HEK293 (cell line): ENCODE measurements around the gene CLCN7.

Source experiments
- CTCF ChIA-PET: fragments of 350-600 bp; formaldehyde crosslinking; extraction: SDS; loops from one replicate; lab custom pipeline; 2021; ENCODE audit warnings: antibody characterized with exemption; lab: Yijun Ruan, JAX
- POLR2A ChIA-PET: fragments of 300-600 bp; formaldehyde crosslinking; extraction: SDS; loops from one replicate; lab custom pipeline; 2020; ENCODE audit warnings: antibody characterized with exemption, inconsistent platforms; lab: Yijun Ruan, JAX
- H3K27ac ChIP-seq: fragments of 200-500 bp; sonication (Bioruptor generic); 2 replicates; pipeline ENCODE4 v1.5.1; 2014; ENCODE audit warnings: low read depth, low read length, control low read depth, inconsistent platforms; ENCODE audit errors: extremely low read depth
- H3K36me3 ChIP-seq, 2 experiments: fragments of 200-500 bp in 1 of 2; sonication (Bioruptor generic) in 1 of 2; 1 replicate in 1 of 2; 2 replicates in 1 of 2; pipeline ENCODE4 v1.5.1; 2014 to 2017; ENCODE audit warnings: inconsistent platforms in 2 of 2, low read length in 2 of 2; ENCODE audit not compliant: control insufficient read depth in 2 of 2, insufficient read depth in 1 of 2
- H3K4me1 ChIP-seq: fragments of 200-500 bp; sonication (Bioruptor generic); 2 replicates; pipeline ENCODE4 v1.5.1; 2014; ENCODE audit warnings: mild to moderate bottlenecking, low read length, inconsistent platforms; ENCODE audit not compliant: control insufficient read depth, insufficient read depth
- H3K4me3 ChIP-seq: 2 replicates; pipeline ENCODE4 v1.5.1; 2011; ENCODE audit warnings: low read depth, mild to moderate bottlenecking, control low read depth, low read length, moderate library complexity
- H3K9me3 ChIP-seq: fragments of 200-500 bp; sonication (Bioruptor generic); 2 replicates; pipeline ENCODE4 v1.5.1; 2014; ENCODE audit warnings: low read depth, low read length, inconsistent platforms; ENCODE audit not compliant: control insufficient read depth, insufficient read depth
- AEBP2 ChIP-seq: fragments of 450-650 bp; formaldehyde crosslinking; IDR thresholded peaks from 2 replicates; pipeline ENCODE4 v1.5.1; 2016; ENCODE audit warnings: missing biosample characterization, missing genetic modification characterization, borderline replicate concordance
- GLIS2 ChIP-seq: fragments of 450-650 bp; formaldehyde crosslinking; IDR thresholded peaks from 2 replicates; pipeline ENCODE4 v1.5.1; 2016; ENCODE audit warnings: missing biosample characterization, missing genetic modification characterization
- HOXA7 ChIP-seq: sonication (generic); formaldehyde crosslinking; IDR thresholded peaks from 2 replicates; pipeline ENCODE4 v1.8.1; 2022; ENCODE audit warnings: missing genetic modification reagents, borderline replicate concordance
- INSM2 ChIP-seq: fragments of 450-650 bp; formaldehyde crosslinking; IDR thresholded peaks from 2 replicates; pipeline ENCODE4 v1.5.1; 2016; ENCODE audit warnings: missing biosample characterization, missing genetic modification characterization
- KLF16 ChIP-seq: fragments of 450-650 bp; formaldehyde crosslinking; IDR thresholded peaks from 2 replicates; pipeline ENCODE4 v1.5.1; 2017; ENCODE audit warnings: missing biosample characterization, missing genetic modification characterization
- KLF9 ChIP-seq: fragments of 450-650 bp; formaldehyde crosslinking; IDR thresholded peaks from 2 replicates; pipeline ENCODE4 v1.5.1; 2016; ENCODE audit warnings: missing biosample characterization, missing genetic modification characterization, low read depth
- PRDM6 ChIP-seq: fragments of 450-650 bp; formaldehyde crosslinking; IDR thresholded peaks from 2 replicates; pipeline ENCODE4 v1.5.1; 2017; ENCODE audit warnings: missing biosample characterization, missing genetic modification characterization
- REPIN1 ChIP-seq: fragments of 450-650 bp; formaldehyde crosslinking; IDR thresholded peaks from 2 replicates; pipeline ENCODE4 v1.5.1; 2017; ENCODE audit warnings: missing biosample characterization, missing genetic modification characterization, low read depth
- SETDB1 ChIP-seq: IDR thresholded peaks from one replicate; pipeline ENCODE4 v1.6.1; 2017; ENCODE audit warnings: mild to moderate bottlenecking, low read length, moderate library complexity, mixed read lengths; ENCODE audit not compliant: insufficient read length
- ZBTB21 ChIP-seq: fragments of 450-650 bp; formaldehyde crosslinking; IDR thresholded peaks from 2 replicates; pipeline ENCODE4 v1.5.1; 2017; ENCODE audit warnings: missing biosample characterization, missing genetic modification characterization
- ZBTB8A ChIP-seq: fragments of 450-650 bp; formaldehyde crosslinking; IDR thresholded peaks from 2 replicates; pipeline ENCODE4 v1.5.1; 2016; ENCODE audit warnings: missing biosample characterization, missing genetic modification characterization
- ZFP41 ChIP-seq: fragments of 450-650 bp; formaldehyde crosslinking; IDR thresholded peaks from 2 replicates; pipeline ENCODE4 v1.5.1; 2016; ENCODE audit warnings: missing biosample characterization, missing genetic modification characterization, borderline replicate concordance
- ZNF175 ChIP-seq: fragments of 450-650 bp; formaldehyde crosslinking; IDR thresholded peaks from 2 replicates; pipeline ENCODE4 v1.5.1; 2016; ENCODE audit warnings: missing biosample characterization, missing genetic modification characterization
- ZNF211 ChIP-seq: fragments of 450-650 bp; formaldehyde crosslinking; IDR thresholded peaks from 2 replicates; pipeline ENCODE4 v1.5.1; 2016; ENCODE audit warnings: low read depth, missing biosample characterization, missing genetic modification characterization
- ZNF23 ChIP-seq: fragments of 450-650 bp; formaldehyde crosslinking; IDR thresholded peaks from 2 replicates; pipeline ENCODE4 v1.5.1; 2016; ENCODE audit warnings: missing biosample characterization, missing genetic modification characterization, borderline replicate concordance
- ZNF248 ChIP-seq: fragments of 450-650 bp; formaldehyde crosslinking; IDR thresholded peaks from 2 replicates; pipeline ENCODE4 v1.5.1; 2017; ENCODE audit warnings: missing biosample characterization, missing genetic modification characterization
- ZNF324 ChIP-seq: fragments of 450-650 bp; formaldehyde crosslinking; IDR thresholded peaks from 2 replicates; pipeline ENCODE4 v1.5.1; 2016; ENCODE audit warnings: missing biosample characterization, missing genetic modification characterization
- ZNF362 ChIP-seq: fragments of 450-650 bp; formaldehyde crosslinking; IDR thresholded peaks from 2 replicates; pipeline ENCODE4 v1.5.1; 2016; ENCODE audit warnings: missing biosample characterization, missing genetic modification characterization
- ZNF394 ChIP-seq: fragments of 450-650 bp; formaldehyde crosslinking; IDR thresholded peaks from 2 replicates; pipeline ENCODE4 v1.5.1; 2016; ENCODE audit warnings: missing biosample characterization, missing genetic modification characterization, mild to moderate bottlenecking, moderate library complexity, borderline replicate concordance
- ZNF48 ChIP-seq: fragments of 450-650 bp; formaldehyde crosslinking; IDR thresholded peaks from 2 replicates; pipeline ENCODE4 v1.5.1; 2016; ENCODE audit warnings: missing biosample characterization, missing genetic modification characterization
- ZNF488 ChIP-seq: fragments of 450-650 bp; formaldehyde crosslinking; IDR thresholded peaks from 2 replicates; pipeline ENCODE4 v1.5.1; 2016; ENCODE audit warnings: missing biosample characterization, missing genetic modification characterization
- ZNF623 ChIP-seq: fragments of 450-650 bp; formaldehyde crosslinking; IDR thresholded peaks from 2 replicates; pipeline ENCODE4 v1.5.1; 2016; ENCODE audit warnings: missing biosample characterization, missing genetic modification characterization
- ZNF624 ChIP-seq: fragments of 450-650 bp; formaldehyde crosslinking; IDR thresholded peaks from 2 replicates; pipeline ENCODE4 v1.5.1; 2017; ENCODE audit warnings: missing biosample characterization, missing genetic modification characterization
- ZNF76 ChIP-seq: fragments of 450-650 bp; formaldehyde crosslinking; IDR thresholded peaks from 2 replicates; pipeline ENCODE4; 2016; ENCODE audit warnings: low read depth, missing biosample characterization, missing genetic modification characterization, borderline replicate concordance
- TF ChIP-seq, protein P1 (sequence below): fragments of 450-650 bp; formaldehyde crosslinking; IDR thresholded peaks from 2 replicates; pipeline ENCODE4 v1.5.1; 2016; ENCODE audit warnings: missing biosample characterization, missing genetic modification characterization, low read depth

Gene CLCN7

DNA sequence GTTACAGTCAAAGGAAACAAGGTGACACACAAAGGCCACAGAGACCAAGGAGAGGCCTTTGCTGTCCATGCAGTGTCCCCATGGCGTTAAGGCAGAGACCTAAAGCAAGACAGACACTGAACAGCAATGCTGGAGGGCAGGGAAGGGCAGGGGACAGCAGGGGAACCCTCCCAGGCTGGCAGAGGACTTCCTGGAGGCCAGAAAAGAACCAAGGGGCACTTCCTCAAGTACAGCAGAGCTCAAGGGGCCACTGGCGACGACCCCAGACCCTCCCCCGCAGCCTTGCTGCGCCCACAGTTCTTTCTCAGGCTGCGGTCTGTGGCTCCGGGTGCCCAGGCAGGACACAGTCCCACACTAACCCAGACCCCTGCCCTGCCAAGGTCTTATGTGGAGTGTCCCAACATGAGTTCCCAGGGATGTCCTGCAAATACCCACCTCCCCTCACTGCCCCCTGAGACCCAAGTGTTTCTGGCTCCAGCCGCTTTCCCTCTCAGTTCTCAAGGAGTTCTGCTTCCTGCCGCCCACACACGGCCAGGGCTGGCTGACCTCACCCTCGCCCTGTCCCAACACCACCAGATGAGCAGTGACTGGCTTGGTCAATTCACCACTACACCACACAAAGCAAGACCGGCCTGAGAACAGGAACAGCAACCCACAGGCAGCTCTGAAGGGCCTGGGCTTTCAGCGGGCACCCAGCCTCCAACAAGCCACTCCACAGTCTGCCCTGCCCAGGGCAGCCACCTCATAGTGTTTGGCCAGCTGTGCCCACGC, 4.2 kb downstream of the CLCN7 start:
- Histone ChIP-seq H3K27ac (no peak overlapping the region), H3K4me3 (no peak overlapping the region), H3K9me3 (no peaks in the 10 kb centered on the region), H3K36me3 (no peaks in the 10 kb centered on the region), H3K4me1 (peaks cover 3% of the 10 kb centered on the region; the same call in 1 of the 2 replicates)
- CTCF ChIA-PET = interaction anchor here (0.8 kb wide), 1 partner anchor 107 kb away, joined by 3 read pairs; no protein-coding TSS in a partner anchor
- POLR2A ChIA-PET = no interaction called here
- no peak for TF ChIP-seq SETDB1
- TF ChIP-seq ZNF248 (tag by site-specific recombination) = no peak
- TF ChIP-seq, protein P1, sequence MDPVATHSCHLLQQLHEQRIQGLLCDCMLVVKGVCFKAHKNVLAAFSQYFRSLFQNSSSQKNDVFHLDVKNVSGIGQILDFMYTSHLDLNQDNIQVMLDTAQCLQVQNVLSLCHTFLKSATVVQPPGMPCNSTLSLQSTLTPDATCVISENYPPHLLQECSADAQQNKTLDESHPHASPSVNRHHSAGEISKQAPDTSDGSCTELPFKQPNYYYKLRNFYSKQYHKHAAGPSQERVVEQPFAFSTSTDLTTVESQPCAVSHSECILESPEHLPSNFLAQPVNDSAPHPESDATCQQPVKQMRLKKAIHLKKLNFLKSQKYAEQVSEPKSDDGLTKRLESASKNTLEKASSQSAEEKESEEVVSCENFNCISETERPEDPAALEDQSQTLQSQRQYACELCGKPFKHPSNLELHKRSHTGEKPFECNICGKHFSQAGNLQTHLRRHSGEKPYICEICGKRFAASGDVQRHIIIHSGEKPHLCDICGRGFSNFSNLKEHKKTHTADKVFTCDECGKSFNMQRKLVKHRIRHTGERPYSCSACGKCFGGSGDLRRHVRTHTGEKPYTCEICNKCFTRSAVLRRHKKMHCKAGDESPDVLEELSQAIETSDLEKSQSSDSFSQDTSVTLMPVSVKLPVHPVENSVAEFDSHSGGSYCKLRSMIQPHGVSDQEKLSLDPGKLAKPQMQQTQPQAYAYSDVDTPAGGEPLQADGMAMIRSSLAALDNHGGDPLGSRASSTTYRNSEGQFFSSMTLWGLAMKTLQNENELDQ (tag by site-specific recombination) = no peak
- TF ChIP-seq ZNF23 (tag by site-specific recombination) = no peak
- no peak for TF ChIP-seq ZNF623 (tag by site-specific recombination)
- no peak for TF ChIP-seq ZFP41 (tag by site-specific recombination)
- TF ChIP-seq KLF16 = no peak
- no peak for TF ChIP-seq ZNF211 (tag by site-specific recombination)
- TF ChIP-seq INSM2 (tag by site-specific recombination) = no peak
- no peak for TF ChIP-seq ZNF48 (tag by site-specific recombination)
- TF ChIP-seq REPIN1 (tag by site-specific recombination) = no peak
- TF ChIP-seq ZBTB21 (tag by site-specific recombination) = no peak
- TF ChIP-seq KLF9 (tag by site-specific recombination) = no peak
- no peak for TF ChIP-seq GLIS2 (tag by site-specific recombination)
- TF ChIP-seq AEBP2 = no peak
- TF ChIP-seq ZBTB8A (tag by site-specific recombination) = no peak
- TF ChIP-seq ZNF624 = no peak
- TF ChIP-seq ZNF362 (tag by site-specific recombination) = no peak

- CTCF ChIA-PET = no interaction called here
- no peak for TF ChIP-seq ZNF324 (tag by site-specific recombination)
- no peak for TF ChIP-seq ZNF488
- no peak for TF ChIP-seq PRDM6 (tag by site-specific recombination)
- no peak for TF ChIP-seq ZNF76 (tag by site-specific recombination)
- TF ChIP-seq ZNF394 = no peak
- TF ChIP-seq HOXA7 (CRISPR knock-in tag) = no peak
- TF ChIP-seq ZNF211 (tag by site-specific recombination) = no peak
- TF ChIP-seq ZNF175 (tag by site-specific recombination) = no peak
- H3K9me3 ChIP-seq = no peaks in the 10 kb centered on the region
- no peaks in the 10 kb centered on the region for H3K36me3 ChIP-seq
- no peak overlapping the region for H3K27ac ChIP-seq
- H3K4me1 ChIP-seq = peaks cover 3% of the 10 kb centered on the region; the same call in 1 of the 2 replicates
- POLR2A ChIA-PET = no interaction called here
- H3K4me3 ChIP-seq = no peak overlapping the region
Measured at GRCh38 chr16:1469693-1470201, 5.1 kb downstream of the CLCN7 start.
